GM21825 (cell line): ENCODE results near the gene MICU1.
"Not testable (repeated sequence)": the region's sequence is repeated elsewhere in the genome, so short reads cannot be mapped to it uniquely, and the experiment has no call there.

Experiments used
- ATAC-seq: cut with Tn5 transposase; IDR thresholded peaks from one replicate; pipeline ENCODE4 v1.9.1; 2021; ENCODE audit warnings: mild to moderate bottlenecking, moderate library complexity; ENCODE audit not compliant: unreplicated experiment

The MICU1 gene

GRCh38 chr10:72459301-72459700 lies 166.6 kb downstream of the MICU1 start:
- ATAC-seq, result no peak

- no peak for ATAC-seq
Measured at GRCh38 chr10:72455889-72456595, 169.8 kb downstream of the MICU1 start.

- no peak for ATAC-seq
Measured at GRCh38 chr10:72449941-72450441, 175.9 kb downstream of the MICU1 start.

GRCh38 chr10:72445851-72446250 lies 180.0 kb downstream of the MICU1 start:
- no peak for ATAC-seq

- not testable (repeated sequence) for ATAC-seq
Measured at GRCh38 chr10:72442969-72443368, 182.9 kb downstream of the MICU1 start.

- no peak for ATAC-seq
Measured at GRCh38 chr10:72435570-72435969, 190.3 kb downstream of the MICU1 start.

GRCh38 chr10:72430936-72431335 lies 194.9 kb downstream of the MICU1 start:
- ATAC-seq, result not testable (repeated sequence)

GRCh38 chr10:72429931-72430330 lies 195.9 kb downstream of the MICU1 start:
- ATAC-seq, result no peak

GRCh38 chr10:72426986-72427385 lies 198.9 kb downstream of the MICU1 start:
- no peak for ATAC-seq

GRCh38 chr10:72425133-72425532 lies 200.7 kb downstream of the MICU1 start:
- ATAC-seq, result no peak

- no peak for ATAC-seq
Measured at GRCh38 chr10:72424561-72424960, 201.3 kb downstream of the MICU1 start.

- no peak for ATAC-seq
Measured at GRCh38 chr10:72423426-72423825, 202.5 kb downstream of the MICU1 start.

- ATAC-seq, result no peak
Measured at GRCh38 chr10:72421885-72422540, 203.9 kb downstream of the MICU1 start.

- no peak for ATAC-seq
Measured at GRCh38 chr10:72419241-72419640, 206.6 kb downstream of the MICU1 start.

GRCh38 chr10:72418679-72419078 lies 207.2 kb downstream of the MICU1 start:
- no peak for ATAC-seq

GRCh38 chr10:72417971-72418370 lies 207.9 kb downstream of the MICU1 start:
- ATAC-seq, result no peak

GRCh38 chr10:72416661-72417060 lies 209.2 kb downstream of the MICU1 start:
- no peak for ATAC-seq

GRCh38 chr10:72414642-72415041 lies 211.2 kb downstream of the MICU1 start:
- no peak for ATAC-seq

- no peak for ATAC-seq
Measured at GRCh38 chr10:72409167-72409566, 216.7 kb downstream of the MICU1 start.

GRCh38 chr10:72407927-72408600 lies 217.8 kb downstream of the MICU1 start:
- no peak for ATAC-seq

- no peak for ATAC-seq
Measured at GRCh38 chr10:72407471-72407870, 218.4 kb downstream of the MICU1 start.

GRCh38 chr10:72395581-72395980 lies 230.3 kb downstream of the MICU1 start:
- ATAC-seq, result not testable (repeated sequence)
